Right kidney (tissue), 1 donor: Measurements from ENCODE around the gene DPM3.
A peak's percentile ranks its signal among the peaks of the same experiment; 100 is the strongest.
"Not testable (repeated sequence)": the region's sequence is repeated elsewhere in the genome, so short reads cannot be mapped to it uniquely, and the experiment has no call there.

Experiments
- DNase-seq: peaks from one replicate; pipeline ENCODE4 v3.0.0-alpha.2; 2016

Gene DPM3

DNA sequence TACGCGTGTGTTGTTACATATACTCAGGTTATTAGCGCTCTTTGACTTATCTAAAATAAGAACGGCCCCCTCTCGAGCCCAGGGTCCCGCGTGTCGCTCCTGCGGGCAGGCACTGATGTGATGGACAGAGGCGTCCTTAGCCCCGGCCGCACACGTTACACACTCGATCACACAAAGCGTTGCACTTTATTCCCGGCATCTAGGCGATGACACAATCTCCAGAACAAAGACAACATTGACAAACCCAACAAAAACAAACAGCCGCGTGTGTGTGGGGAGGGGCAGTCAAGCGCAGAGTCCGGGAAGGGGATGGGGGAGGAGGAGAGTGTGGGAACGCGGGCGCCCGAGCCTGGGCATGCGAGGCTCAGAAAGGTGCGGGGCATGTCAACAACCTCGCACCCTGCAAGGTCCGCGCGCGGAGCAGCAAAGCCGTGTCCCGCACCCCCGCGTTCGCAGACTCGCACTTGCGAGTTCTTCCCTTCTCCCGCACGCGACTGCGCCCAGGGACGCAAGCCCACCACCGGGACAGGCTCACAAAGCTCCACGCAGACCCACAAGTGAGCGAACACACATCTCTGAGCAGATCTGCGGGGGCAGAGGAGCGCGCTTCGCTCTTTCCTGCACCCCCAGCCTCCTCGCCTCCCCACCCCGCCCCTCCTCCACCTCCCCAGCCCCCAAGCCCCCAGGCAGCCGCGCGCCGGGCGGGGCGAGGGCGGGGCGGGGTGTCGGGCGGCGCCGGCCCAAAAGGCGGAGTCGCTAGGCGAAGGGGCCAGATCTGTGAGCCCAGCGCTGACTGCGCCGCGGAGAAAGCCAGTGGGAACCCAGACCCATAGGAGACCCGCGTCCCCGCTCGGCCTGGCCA lies 13.0 kb downstream of the DPM3 start, which contains the start of gene EFNA1:
Gene EFNA1 (plus strand): TSS at position 772 of the 862 bp plus-strand sequence. CDS start 102 bp downstream, outside the sequence.
- DNase-seq = peak; percentile 80

DNA sequence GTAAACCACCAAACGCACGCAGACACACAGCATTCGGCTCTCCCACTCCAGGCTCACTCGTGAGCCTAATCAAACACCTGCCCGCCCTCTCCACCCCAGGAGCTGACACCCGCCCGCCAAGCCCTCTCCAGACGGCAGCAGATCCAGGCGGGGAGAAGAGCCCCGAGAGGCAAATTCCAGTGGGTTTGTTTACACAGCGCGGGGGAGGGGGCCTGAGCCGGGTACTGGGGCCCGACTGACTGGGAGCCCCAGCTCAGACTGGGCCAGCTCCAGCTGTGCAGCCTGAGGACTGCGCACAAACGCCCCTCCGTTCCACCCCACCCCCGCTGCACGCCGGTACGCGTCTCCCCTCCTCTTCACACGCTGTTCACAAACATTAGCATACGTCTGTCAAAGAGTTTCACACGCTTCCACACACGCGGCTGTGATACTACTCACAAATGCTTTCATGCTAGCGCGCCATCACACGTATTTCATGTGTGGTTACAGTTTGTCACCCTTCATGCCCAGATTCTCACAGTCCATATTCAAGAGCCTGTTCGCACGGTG lies 13.7 kb downstream of the DPM3 start:
- no peak for DNase-seq

DNA sequence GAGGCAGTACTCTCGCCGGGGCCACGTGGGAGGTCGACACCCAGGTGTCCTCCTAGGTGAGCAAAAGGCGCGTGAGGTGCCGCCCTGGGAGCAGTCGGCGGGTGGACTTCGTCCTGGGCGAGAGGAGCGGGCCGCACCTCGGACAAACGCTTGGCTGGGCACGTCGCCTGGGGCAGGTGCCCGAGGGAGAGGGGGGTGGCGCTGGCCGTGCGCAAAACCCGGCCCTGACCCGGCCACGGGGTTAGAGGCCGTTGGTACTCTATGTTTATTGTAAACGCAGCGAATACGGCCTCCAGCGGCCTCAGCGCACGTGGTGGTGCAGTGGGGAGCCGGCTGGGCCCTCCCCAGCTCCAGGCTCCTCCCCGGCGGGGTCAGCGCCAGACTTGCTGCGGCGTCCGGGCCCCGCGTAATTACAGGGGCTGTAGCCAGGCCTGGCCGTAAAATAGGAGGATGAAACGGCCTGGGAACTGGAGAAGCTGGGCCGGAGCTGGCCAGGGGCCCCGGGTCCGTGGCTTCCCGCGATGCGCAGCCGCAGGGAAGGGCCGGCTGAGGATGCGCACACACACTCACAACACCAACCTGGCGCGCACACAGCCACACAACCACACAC lies 14.3 kb downstream of the DPM3 start:
- peak; percentile 71 for DNase-seq

- no peak for DNase-seq
These were observed 14.8 kb downstream of the DPM3 start for GRCh38 chr1:155125511-155125945.

DNA sequence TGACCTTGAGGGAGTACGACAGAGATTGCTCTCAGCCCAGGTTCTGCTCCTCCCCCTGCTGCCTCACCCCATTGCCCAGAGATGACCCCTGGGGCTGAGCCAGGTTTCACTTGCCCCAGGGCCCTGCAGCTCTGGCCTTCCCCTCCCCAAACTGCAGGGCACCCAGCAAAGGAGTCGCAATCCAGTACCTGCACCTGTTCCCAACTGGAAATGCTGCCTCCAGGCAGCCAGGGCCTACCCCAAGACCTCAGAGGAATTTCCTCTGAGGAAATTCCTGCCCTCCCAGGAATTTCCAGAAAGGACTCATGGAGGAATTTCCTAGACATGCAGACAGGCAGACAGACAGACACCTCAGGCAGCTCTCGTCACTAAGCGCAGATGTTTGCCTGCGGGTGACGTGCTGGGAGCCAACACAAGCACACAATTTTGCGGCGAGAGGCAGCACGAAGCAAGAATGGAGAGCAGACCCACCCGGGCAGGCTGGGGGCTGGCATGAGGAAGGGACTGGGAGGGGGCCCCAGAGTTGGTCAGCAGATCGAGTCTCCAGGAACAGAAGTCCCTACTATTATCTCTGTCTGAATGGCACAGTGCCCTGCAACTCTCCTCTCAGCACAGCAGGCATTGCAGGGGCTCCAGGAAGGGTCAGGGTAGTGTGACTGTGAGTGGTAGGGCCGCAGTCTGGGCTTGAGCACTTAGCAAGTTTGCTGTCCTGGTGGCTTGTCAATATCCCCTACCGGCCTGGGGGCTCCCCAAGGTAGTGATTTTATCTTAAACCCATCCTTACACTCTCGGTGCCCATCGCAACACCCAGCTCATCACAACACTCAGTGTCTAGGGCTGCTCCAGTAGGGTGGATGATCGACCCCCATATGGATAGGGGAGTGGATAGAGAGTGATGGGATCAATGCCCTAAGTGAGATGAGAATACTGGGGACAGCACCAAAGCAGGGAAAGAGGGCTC lies 15.5 kb downstream of the DPM3 start:
- no peak for DNase-seq

DNA sequence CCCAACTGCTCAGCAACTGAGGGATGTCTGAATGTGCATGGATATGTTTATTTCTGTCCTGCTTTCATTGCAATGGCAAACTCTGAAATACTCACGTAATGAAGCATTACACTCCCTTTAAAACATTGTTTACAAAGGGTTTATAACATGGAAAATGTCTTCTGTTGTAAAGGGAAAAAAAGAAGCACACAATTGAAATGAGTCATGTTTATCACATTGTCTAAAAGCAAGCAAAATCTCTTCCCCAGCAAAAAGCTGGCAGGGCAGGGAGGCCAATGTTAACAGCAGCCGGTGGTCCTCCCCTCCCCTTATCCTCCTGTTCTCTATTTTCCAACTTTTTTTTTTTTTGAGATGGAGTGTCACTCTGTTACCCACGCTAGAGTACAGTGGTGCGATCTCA lies 16.5 kb downstream of the DPM3 start:
- no peak for DNase-seq

- no peak for DNase-seq
These were observed 18.0 kb downstream of the DPM3 start for GRCh38 chr1:155122308-155122707.

DNA sequence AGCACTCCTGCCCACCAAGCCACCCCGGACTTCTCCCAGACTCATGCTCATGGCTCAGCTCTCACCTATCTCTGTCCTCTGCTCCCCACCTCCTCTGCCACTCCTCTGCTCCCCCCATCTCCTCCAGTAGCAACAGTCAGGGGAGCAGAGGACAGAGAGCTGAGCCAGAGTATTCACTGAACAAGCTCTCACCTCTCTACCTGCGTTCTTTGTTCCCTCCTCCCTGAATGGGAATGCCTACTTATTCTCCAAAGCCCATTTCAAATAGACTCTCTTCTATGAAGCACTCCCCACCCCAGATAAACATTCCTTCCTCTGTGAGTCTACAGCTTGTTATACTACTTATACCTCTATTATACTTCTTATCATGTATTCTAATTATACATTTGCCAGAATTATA lies 19.1 kb downstream of the DPM3 start:
- no peak for DNase-seq

DNA sequence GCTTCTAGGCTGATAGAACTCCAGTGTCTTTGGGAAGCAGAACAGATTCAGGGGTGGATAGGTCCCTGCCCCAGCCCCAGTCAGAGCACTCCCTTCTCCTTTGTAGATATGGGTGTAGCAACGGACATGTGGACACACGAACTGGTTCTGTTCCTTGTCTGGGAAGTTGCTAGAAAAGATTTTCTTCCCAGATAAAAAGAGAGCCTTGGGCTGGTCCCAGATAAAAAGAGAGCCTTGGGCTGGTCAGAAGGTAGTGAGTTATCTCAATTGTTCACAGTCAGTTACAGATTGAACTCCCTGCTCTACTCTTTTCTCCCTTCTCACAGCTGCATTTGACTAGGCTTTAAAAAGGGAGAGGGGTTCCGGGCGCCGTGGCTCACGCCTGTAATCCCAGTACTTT lies 20.1 kb downstream of the DPM3 start:
- DNase-seq = no peak

- DNase-seq = not testable (repeated sequence)
These were observed 22.2 kb downstream of the DPM3 start for GRCh38 chr1:155118090-155118489.

GRCh38 chr1:155117610-155118009 lies 22.7 kb downstream of the DPM3 start:
- no peak for DNase-seq

- DNase-seq = no peak
These were observed 24.1 kb downstream of the DPM3 start for GRCh38 chr1:155116113-155116764.

DNA sequence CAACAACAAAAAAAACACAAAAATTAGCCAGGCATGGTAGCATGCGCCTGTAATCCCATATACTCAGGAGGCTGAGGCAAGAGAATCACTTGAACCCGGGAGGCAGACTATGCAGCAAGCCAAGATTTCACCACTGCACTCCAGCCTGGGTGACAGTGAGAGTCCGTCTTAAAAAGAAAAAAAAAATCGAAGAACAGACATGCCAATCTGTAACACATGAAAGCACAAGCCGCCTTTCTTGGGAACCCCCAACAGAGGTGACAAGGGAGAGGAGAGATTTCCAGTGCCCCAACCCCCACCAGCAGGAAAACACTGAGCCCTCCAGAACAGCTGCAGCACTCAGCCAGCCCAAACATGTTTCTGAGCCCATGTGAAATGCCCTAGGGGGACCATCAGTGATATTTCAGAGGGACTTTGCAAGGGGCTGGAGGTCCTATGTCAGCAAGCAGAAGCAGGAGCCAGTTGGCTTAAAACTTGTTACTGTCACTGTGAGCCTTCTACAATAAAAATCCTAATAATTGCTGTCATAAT lies 26.8 kb downstream of the DPM3 start:
- no peak for DNase-seq

DNA sequence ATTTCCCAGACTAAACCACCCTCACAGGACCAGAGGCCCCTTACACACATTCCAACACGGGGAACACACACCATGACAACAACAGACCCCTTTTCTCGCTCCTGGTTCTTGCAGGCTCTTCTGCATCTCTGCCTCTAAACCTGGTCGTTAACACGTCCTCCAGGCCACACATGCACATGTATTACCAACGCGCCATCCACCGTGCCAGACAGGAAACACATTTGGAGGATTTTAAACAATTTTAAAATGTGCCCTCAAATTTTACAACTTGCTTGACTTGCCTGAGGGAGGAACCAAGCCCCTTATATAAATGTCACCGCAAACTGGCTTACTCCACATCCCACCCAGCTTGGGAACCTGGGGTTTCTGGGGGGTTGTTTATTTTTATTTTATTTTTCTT lies 29.5 kb downstream of the DPM3 start:
- no peak for DNase-seq

DNA sequence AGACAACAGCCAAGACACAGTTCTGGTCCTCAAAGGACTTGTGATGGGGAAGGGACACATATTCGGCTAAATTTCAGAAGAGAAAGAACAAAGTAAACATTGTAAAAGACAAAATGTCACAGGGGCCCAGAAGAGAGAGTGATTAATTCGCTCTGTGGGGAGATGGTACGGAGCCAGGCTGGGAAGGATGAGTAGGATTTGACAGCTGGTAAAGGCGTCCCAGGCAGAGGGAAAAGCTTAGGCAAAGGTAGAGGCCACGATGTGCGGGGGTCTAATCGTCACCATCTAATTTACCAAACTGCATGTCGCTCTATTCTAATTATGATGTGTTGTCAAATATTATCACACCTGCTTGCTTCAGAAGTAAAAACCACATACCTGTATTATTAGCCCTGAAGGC lies 29.9 kb downstream of the DPM3 start:
- no peak for DNase-seq

DNA sequence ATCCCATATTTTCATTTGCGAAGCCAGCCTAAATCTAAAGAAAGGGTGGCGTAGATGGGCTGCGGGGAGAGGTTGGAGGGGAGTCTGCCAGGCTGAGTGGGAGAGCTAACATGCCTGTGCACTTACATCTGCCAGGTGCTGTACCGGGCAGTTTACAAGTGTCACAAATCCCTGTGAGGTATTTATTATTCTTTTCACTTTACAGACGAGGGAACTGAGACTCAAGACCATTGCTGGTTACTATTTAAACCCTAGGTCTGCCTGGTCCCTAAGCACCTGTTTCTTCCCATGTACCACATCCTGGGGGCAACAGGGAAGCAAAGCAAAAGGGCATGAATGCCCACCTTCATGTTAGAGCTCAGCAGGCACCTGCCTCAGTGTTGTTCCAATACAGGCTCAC lies 32.0 kb downstream of the DPM3 start:
- no peak for DNase-seq

- DNase-seq = no peak
These were observed 32.7 kb downstream of the DPM3 start for GRCh38 chr1:155107309-155108264.

GRCh38 chr1:155106862-155107261 lies 33.5 kb downstream of the DPM3 start:
- DNase-seq = no peak

GRCh38 chr1:155105604-155106011 lies 34.7 kb downstream of the DPM3 start:
- DNase-seq = no peak
